GM21576 (cell line): Measurements from ENCODE around the gene HCRT.
"Not testable (repeated sequence)": the region's sequence is repeated elsewhere in the genome, so short reads cannot be mapped to it uniquely, and the experiment has no call there.

Experiments
- ATAC-seq: cut with Tn5 transposase; IDR thresholded peaks from one replicate; pipeline ENCODE4 v1.9.1; 2021; ENCODE audit warnings: mild to moderate bottlenecking, moderate library complexity; ENCODE audit not compliant: unreplicated experiment

The HCRT gene

GRCh38 chr17:42198897-42199296 lies 13.6 kb upstream of the HCRT start:
- ATAC-seq = no peak

- no peak for ATAC-seq
These were observed 12.4 kb upstream of the HCRT start for GRCh38 chr17:42197564-42198156.

DNA sequence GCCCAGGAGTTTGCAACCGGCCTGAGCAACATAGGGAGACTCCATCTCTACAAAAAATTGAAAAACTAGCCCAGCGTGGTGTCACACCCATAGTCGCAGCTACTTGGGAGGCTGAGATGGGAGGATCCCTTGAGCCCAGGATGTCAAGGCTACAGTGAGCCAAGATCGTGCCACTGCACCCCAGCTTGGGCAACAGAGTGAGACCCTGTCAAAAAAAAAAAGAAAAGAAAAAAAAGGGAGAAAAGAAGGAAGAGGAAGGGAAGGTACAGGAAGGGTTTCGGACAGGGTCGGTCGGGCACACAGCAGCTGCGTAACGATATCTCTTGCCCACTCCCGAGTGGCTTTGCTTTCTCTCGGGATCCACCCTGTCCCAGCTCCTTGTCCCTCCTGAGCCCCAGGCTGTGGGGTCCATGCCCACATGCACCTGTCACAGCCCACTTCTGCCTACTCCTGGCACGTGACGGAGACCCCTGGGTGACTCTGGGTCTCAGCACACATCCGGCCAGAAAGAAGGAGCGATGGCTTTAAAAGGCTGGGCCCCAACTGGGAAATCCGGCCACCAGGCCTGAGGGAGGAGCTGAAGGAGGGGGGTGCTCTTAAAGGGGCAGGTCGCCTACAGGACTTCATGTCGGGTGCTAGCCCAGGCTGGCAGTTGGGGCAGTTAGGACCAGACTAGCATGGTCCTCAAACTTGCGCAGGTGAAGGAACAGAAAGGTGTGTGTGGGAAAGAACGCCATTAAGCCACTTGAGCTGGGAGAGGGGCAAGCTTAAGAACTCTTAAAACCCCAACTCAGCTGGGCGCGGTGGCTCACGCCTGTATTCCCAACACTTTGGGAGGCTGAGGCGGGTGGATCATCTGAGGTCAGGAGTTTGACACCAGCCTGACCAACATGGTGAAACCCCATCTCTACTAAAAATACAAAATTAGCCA lies 9.0 kb upstream of the HCRT start, which contains the start of gene GHDC:
GHDC (minus strand) TSS at position 526 of the 931 bp plus-strand sequence. CDS start 913 bp downstream, outside the sequence.
- peak; percentile 84 for ATAC-seq

DNA sequence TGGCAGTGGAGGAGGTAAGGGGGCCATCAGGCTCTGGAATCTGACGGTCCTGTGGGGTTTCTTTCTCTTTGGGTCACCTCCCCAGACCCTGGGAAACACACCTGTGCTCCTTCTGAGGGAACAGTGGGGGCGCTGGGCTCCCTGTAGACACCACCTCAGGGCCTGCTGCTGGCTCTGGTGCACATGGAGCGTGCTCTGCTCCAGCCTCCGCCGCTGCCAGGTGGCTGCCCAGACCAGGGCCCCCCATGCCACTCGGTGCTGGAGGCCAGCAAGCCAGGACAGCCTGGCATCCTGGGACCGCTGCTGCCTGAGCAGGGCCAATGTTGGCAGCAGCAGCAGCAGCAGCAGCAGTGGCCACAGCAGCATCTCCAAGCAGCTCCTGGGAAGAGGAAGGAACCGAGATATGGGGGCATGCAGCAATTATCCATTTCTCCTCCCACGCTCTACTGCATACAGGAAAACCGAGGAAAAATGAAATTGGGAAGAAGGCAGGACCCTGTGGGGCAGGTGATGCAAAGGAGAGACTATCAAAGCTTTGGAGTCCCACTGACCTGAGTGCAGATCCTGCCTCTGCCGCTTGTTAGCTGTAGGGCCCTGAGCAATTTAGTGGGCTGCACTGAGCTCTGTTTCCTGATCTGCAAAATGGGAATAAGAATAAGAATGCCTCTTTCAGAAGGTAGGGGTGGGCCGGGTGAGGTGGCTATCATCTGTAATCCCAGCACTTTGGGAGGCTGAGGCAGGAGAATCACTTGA lies 8.1 kb upstream of the HCRT start:
- ATAC-seq = no peak

DNA sequence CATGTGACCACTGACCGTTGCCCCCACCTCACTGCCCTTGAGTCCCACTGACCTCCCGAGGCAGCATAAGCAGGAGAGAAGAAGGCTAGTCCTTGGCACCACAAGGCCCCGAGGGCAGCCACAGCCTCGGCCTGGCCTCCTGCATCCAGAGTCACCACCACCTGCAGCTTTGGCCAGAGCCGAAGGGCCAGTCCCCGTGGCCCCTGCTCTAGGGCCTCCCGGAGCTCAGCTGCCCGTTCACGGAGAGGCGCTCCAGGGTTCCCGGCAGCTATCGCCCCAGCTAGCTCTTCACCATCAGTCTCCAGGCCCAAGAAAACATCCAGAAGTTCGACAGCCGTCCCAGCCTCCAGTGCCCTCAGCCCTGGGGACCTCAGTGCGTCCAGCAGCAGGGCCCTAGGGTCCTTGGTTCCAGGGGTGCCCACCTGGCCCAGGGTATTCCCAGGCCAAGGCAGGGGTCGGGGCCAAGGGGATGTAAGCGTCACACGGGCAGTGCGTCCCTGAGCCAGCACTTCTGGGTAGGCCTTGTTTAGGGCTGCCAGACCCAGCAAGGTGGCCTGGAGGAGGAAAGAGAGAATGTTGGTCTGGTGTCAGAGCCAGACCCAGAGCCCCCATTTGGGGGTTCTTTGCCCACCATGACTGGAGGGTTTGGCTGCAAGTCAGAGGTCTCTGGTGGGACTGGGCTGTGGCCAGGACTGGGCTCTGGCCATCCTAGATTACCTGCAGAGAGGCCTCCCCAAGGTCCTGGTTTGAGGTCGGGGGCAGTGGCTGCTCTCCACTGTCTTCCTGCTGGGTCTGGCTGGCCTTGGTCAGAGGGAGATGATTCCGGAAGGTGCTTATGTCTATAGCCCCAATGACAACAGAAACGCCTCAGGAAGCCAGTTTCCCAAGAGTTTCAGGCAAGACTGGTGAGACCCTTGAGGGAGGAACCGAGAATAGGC lies 7.2 kb upstream of the HCRT start:
- ATAC-seq = no peak

- ATAC-seq = no peak
These were observed 6.0 kb upstream of the HCRT start for GRCh38 chr17:42191275-42191608.

- ATAC-seq = no peak
These were observed 5.4 kb upstream of the HCRT start for GRCh38 chr17:42190491-42191274.

DNA sequence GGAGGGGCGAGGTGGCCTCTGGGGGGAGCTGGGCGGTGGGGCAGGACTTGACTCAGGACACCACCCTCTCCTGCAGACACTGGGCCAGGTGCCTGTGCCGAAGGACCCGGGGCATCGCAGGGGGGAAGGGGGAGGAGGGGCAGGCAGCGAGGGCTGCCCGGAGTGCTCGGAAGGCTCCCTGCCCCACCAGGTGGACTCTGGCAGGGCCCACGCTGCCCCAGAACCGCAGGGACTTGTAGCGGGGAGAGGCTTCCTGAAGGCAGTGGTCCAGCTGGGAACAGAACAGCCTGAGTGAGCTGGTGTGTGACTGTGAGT lies 4.4 kb upstream of the HCRT start:
- ATAC-seq = no peak

GRCh38 chr17:42188749-42189650 lies 3.7 kb upstream of the HCRT start:
- ATAC-seq = no peak

- no peak for ATAC-seq
These were observed 2.6 kb upstream of the HCRT start for GRCh38 chr17:42187833-42188232.

DNA sequence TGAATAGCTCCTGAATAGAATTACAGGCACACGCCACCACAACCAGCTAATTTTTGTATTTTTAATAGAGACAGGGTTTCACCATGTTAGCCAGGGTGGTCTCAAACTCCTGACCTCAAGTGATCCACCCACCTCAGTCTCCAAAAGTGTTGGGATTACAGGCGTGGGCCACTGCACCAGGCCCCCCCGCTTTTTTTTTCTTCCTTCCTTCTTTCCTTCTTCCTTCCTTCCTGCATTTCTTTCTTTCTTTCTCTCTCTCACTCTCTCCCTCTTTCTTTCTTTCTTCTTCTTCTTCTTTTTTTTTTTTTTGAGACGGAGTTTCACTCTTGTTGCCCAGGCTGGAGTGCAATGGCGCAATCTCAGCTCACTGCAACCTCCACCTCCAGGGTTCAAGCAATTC lies 939 bp upstream of the HCRT start:
- ATAC-seq = not testable (repeated sequence)

DNA sequence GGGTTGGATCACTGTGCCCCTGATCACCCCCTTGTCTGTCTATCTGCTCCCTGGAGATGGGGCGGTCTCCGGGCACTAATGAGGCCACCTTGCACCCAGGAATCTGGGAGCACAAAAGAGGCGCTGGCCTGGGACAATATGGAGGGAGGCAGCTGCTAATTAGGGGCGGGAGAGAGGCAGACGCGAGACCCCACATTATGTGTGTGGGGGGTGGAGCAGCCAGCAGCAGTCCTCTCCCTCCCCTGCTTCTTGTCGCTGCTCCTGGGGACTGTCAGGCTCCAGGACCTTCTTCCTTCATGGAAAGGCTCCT lies 324 bp upstream of the HCRT start:
- no peak for ATAC-seq

GRCh38 chr17:42183741-42184711 lies 1.2 kb downstream of the HCRT start:
- ATAC-seq = no peak

DNA sequence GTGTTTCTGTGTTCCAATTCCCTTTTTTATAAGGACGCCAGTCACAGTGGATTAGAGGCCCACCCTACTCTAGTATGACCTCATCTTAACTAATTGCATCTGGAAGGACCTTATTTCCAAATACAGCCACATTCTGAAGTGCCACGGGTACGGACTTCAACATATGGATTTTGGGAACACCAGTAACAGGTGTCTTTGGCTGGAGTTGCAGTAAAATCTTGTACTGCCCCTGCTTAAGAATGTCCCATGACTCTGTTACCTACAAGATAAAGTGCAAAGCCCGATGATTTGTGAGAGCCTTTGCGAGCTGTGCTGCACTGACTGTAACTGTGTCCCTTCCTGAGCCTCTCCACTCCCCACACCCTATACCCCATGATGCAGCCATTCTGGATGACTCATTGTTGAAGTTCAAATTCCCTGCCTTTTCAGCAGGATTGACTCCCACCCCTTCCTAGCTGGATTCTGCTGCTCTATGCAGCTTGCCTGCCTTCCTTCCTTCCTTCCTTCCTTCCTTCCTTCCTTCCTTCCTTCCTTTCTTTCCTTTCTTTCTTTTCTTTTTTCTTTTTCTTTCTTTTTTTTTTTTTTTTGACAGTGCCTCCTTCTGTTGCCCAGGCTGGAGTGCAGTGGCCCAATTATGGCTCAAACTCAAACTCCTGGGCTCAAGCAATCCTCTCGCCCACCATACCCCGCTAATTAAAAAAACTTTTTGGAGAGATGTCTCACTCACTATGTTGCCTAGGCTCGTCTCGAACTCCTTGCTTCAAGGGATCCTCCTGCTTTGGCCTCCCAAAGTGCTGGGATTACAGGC lies 2.1 kb downstream of the HCRT start:
- no peak for ATAC-seq

DNA sequence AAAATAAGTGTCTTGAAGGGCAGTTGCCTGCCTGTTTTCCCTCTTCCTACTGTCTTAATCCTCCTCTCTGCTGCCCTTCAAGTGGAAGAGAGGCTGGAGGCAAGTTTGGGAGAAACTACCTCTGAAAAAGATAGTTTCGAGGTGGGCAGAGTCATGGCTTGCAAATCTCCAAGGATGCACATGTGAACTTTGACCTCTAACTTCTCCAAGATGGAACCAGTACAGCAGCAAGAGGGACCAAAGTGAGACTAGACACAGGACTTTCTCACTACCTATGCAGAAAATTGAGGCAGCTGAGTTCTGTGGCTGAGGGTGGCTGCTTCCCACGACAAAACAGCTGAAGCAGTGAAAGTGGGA lies 3.4 kb downstream of the HCRT start:
- no peak for ATAC-seq

- ATAC-seq = peak; percentile 42
These were observed 4.1 kb downstream of the HCRT start, which contains the start of gene KCNH4 for GRCh38 chr17:42180922-42181850. Gene KCNH4, minus strand, starts transcription at chr17:42181142. Its CDS starts 197 bp downstream, at chr17:42180945.
